Left lung (tissue), 10 donors: ENCODE results near the gene ARMC8. TPM values are rescaled to one million over a fixed set of nuclear protein-coding genes. Genes with fewer than 3 reads are reported as not detected.

Source experiments
- ATAC-seq: fragments of 200-7000 bp; cut with Tn5 transposase; one replicate; pipeline ENCODE4 v1.9.1; 2020; ENCODE audit warnings: moderate library complexity
- DNase-seq, 4 donors: peaks; one replicate each; pipeline ENCODE4 v3.0.0-alpha.2; 2013 to 2020
- H3K27ac ChIP-seq, 2 donors: fragments of 200-600 bp; sonication (generic) in 1 of 2; one replicate each; pipeline versions ENCODE4 v1.5.0 to v1.8.0; 2020 to 2021
- H3K27me3 ChIP-seq, 2 donors: fragments of 200-600 bp; sonication (generic) in 1 of 2; one replicate each; pipeline versions ENCODE4 v1.5.0 to v1.8.0; 2020 to 2021
- H3K36me3 ChIP-seq, 2 donors: fragments of 200-600 bp; sonication (generic) in 1 of 2; one replicate each; pipeline versions ENCODE4 v1.5.0 to v1.8.0; 2020 to 2021
- H3K4me1 ChIP-seq, 2 donors: fragments of 200-600 bp; one replicate each; pipeline ENCODE4 v1.8.0; 2021
- H3K4me3 ChIP-seq, 2 donors: fragments of 200-600 bp; sonication (generic) in 1 of 2; one replicate each; pipeline versions ENCODE4 v1.5.0 to v1.8.0; 2020 to 2021; ENCODE audit warnings: mild to moderate bottlenecking in 1 of 2
- H3K9me3 ChIP-seq, 2 donors: fragments of 200-600 bp; sonication (generic) in 1 of 2; one replicate each; pipeline versions ENCODE4 v1.5.0 to v1.8.0; 2020 to 2021
- intact Hi-C, 2 donors: fragments of 100-400 bp; cut with DNase I; formaldehyde crosslinking; loops; one replicate each; pipeline versions ENCODE4 v1.11.2 to v1.14.2; 2022
- polyA plus RNA-seq, 6 donors: library from polyadenylated mRNA; unstranded; fragments of 120-200 nt; gene quantifications; one replicate each; pipeline ENCODE4 v1.2.1, GENCODE V29; 2013; ENCODE audit not compliant: insufficient read length in 6 of 6
- total RNA-seq, 2 donors: library from RNA; stranded (reverse); fragmentation: NEBNext Ultra II Directional; extraction: Animal tissue kit (Norgen Biotek cat#: 25700); gene quantifications; one replicate each; pipeline ENCODE4 v1.2.1, GENCODE V29; 2021
- TF ChIP-seq, protein P1 (sequence below), 2 donors: fragments of 200-600 bp; sonication (generic) in 1 of 2; IDR thresholded peaks; one replicate each; pipeline versions ENCODE4 v1.5.0 to v1.8.0; 2021; ENCODE audit warnings: antibody characterized with exemption in 2 of 2
- donor health status: DM: no; HTN: yes; CAD: no.
- donor health status: DM: no; HTN: no; CAD: no.

ARMC8 gene
- total and polyA plus RNA-seq, 8 donors = 37.1 to 56.4 (median 50.6) TPM

DNA sequence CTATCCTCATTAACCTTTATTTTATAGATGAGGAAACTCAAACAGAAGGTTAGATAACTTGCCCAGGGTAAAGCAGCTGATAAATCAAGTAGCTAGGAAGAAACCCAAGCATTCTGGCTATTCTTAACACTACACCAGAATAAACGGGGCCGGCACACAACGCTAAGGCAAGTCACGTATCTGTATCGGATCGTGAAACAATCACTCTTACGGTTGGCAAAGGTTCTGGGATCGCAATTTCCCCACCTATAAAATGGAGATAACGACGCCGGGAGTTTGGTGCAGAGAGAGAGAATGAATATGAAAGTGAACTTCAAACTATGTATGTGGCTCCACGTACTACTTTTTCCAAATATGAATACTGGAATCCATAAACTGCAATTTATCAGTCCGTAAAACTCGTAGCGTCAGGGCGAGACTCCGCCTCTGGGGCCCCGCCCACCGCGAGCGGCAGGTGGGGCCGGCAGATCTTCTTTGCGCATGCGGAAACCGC, 252 bp upstream of the ARMC8 start:
- H3K9me3 ChIP-seq = no peaks in the 10 kb centered on the region
- H3K4me1 ChIP-seq = peaks cover 6 to 40% of the 10 kb centered on the region in 2 donors
- peak overlapping the region; percentile 83 to 92 for H3K4me3 ChIP-seq
- DNase-seq (peak in 3 of 4 donors; percentile 92 to 96 (median 93)), ATAC-seq (peak; percentile 97)
- H3K36me3 ChIP-seq = peaks cover 0 to 5% of the 10 kb centered on the region in 2 donors
- H3K27me3 ChIP-seq = peaks cover 0 to 13% of the 10 kb centered on the region in 2 donors
- H3K27ac ChIP-seq = peak overlapping the region; percentile 93 to 96
- TF ChIP-seq, protein P1, sequence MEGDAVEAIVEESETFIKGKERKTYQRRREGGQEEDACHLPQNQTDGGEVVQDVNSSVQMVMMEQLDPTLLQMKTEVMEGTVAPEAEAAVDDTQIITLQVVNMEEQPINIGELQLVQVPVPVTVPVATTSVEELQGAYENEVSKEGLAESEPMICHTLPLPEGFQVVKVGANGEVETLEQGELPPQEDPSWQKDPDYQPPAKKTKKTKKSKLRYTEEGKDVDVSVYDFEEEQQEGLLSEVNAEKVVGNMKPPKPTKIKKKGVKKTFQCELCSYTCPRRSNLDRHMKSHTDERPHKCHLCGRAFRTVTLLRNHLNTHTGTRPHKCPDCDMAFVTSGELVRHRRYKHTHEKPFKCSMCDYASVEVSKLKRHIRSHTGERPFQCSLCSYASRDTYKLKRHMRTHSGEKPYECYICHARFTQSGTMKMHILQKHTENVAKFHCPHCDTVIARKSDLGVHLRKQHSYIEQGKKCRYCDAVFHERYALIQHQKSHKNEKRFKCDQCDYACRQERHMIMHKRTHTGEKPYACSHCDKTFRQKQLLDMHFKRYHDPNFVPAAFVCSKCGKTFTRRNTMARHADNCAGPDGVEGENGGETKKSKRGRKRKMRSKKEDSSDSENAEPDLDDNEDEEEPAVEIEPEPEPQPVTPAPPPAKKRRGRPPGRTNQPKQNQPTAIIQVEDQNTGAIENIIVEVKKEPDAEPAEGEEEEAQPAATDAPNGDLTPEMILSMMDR (IDR thresholded peaks at IDR 0.05) = no peak
- intact Hi-C loops = no loop called here

DNA sequence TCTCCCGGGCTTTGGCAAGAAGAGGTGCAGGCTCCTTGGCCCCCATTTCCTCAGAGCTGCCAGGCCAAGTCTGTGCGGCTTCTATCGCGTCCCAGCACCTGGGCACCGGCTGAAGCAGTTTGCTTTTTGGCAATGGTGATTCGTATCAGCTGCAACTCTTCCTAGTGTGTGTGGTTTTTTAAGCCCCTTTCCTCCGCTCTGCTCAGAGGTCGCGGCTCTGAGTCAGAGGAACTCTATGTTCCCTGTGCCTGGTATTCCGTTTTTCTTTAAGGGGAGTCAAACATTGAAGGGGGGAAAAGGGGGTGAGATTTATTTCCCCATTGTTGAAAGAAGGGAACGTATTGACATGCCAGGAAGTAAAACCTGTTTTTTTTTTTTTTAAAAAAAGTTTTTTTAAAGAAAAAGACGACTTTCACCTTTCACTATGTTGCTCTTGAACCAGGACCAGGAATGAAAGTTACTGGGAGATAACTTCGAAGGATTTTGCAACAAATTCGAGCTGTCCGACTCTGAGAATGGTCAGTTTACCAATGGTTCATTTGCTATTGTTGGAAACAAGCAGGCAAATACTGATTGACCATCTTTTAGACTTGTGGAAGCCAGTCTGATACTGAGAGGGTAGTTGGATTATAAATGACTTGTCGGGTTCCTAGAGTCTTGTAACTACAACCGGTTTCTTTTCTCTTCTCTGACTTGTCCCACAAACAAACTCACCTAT, 1.1 kb downstream of the ARMC8 start:
- Histone ChIP-seq H3K4me1 (peaks cover 6 to 48% of the 10 kb centered on the region in 2 donors), H3K27me3 (peaks cover 0 to 13% of the 10 kb centered on the region in 2 donors), H3K36me3 (peaks cover 0 to 5% of the 10 kb centered on the region in 2 donors), H3K27ac (peak overlapping the region; percentile 93 to 96), H3K4me3 (peak overlapping the region; percentile 83 to 92), H3K9me3 (no peaks in the 10 kb centered on the region)
- DNase-seq (no peak), ATAC-seq (peak; percentile 36)
- TF ChIP-seq, protein P1 (IDR thresholded peaks at IDR 0.05) = no peak
- intact Hi-C loops = no loop called here

DNA sequence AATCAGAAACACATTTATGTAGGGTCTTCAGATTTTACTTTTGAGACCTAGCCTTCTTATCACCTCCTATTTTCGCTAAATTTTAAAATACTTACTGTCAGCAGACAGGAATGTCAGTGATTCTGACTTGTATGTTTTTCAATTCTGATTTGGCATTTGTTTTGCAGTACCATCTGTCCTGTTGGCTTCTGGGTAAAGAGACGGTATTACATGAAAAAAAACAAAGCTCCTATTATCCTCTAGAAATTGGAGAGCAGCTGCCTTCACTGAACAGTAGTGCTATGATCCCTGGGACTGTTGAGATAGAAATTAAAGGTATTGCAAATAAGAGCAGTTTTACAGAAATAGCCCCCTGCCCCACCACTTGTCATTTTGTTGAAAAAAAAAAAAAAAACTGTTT, 8.4 kb downstream of the ARMC8 start:
- DNase-seq = no peak
- H3K9me3 ChIP-seq = no peaks in the 10 kb centered on the region

DNA sequence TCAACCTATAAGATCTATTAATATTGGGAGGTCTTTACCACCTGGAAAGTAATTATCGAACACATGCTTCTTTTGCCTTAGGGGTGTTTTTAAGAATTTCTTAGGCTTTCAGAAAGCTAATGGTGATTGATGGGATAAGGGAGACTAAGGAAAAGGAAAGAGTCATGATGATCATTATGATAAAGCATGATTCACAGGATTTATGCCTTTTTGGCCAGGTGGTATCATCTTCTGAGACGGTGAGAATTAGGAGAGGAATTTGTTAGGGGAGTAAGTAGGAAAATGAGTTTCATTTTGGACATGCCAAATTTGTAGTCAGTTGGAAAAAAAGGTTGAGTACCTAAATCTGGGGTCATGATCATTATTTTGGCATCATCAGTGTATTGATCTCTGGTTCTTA, 8.9 kb downstream of the ARMC8 start:
- H3K9me3 ChIP-seq = no peaks in the 10 kb centered on the region
- H3K4me3 ChIP-seq = no peak overlapping the region
- H3K36me3 ChIP-seq = peaks cover 0 to 3% of the 10 kb centered on the region in 2 donors
- H3K27me3 ChIP-seq = no peaks in the 10 kb centered on the region
- intact Hi-C loops = no loop called here
- no peak for ATAC-seq
- H3K27ac ChIP-seq = no peak overlapping the region
- TF ChIP-seq, protein P1 (IDR thresholded peaks at IDR 0.05) = no peak
- H3K4me1 ChIP-seq = peaks cover 0 to 36% of the 10 kb centered on the region in 2 donors
- no peak for DNase-seq

More for the DNA sequence above, 8.4 kb downstream of the ARMC8 start:
- Histone ChIP-seq H3K27ac (no peak overlapping the region), H3K27me3 (no peaks in the 10 kb centered on the region), H3K4me1 (peaks cover 0 to 36% of the 10 kb centered on the region in 2 donors), H3K36me3 (peaks cover 0 to 5% of the 10 kb centered on the region in 2 donors), H3K4me3 (no peak overlapping the region)
- intact Hi-C loops = no loop called here
- TF ChIP-seq, protein P1 (IDR thresholded peaks at IDR 0.05) = no peak
- ATAC-seq = no peak

DNA sequence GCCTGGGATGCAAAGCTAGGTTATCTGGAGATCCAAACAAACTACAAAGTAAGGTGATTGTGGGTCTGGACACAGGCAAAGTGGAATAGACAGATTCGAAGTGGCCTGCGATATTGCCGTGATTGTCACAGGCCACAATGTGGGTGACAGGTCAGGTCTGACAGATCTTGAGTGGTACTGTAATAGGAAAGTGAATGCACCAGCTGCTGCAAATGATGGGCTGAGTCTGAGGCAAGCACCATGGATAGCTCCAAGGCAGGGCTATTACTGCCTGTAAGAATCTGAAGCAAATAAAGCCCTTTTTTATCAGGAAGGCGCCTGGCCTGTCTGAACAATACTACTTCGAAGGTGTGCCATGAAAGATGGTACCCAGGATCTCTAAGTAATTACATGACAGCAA, 10.0 kb downstream of the ARMC8 start:
- DNase-seq = peak in 1 of 4 donors; percentile 21
- Histone ChIP-seq H3K27me3 (no peaks in the 10 kb centered on the region), H3K4me1 (peaks cover 0 to 28% of the 10 kb centered on the region in 2 donors), H3K27ac (no peak overlapping the region), H3K36me3 (no peaks in the 10 kb centered on the region), H3K4me3 (no peak overlapping the region), H3K9me3 (no peaks in the 10 kb centered on the region)
- peak; percentile 69 for ATAC-seq
- TF ChIP-seq, protein P1 (IDR thresholded peaks at IDR 0.05) = no peak
- intact Hi-C loops = no loop called here
